SK-N-MC (cell line): Measurements from ENCODE around the gene MAT2A.

Experiments used
- EZH2 ChIP-seq: fragments of 200-600 bp; sonication (generic); IDR thresholded peaks from one replicate; pipeline ENCODE4 v1.6.1; 2017; ENCODE audit warnings: antibody characterized with exemption
- POLR2AphosphoS5 ChIP-seq: IDR thresholded peaks from 2 replicates; pipeline ENCODE4 v1.6.1; 2012; ENCODE audit warnings: mild to moderate bottlenecking, low read depth, low read length, borderline replicate concordance

DNA sequence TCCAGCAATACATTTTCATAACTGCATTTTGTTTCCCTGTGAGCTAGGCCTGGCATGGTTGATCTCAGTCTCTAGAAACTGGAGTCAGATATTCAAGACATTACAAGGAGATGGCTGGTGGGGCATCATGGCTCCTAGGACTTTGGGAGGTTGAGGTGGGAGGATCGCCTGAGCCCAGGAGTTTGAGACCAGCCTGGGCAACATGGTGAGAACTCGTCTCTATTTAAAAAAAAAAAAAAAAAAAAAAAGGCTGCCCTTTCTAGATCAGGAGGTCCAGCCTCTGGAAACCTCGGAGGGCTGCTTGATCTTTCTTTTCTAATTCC is 38.1 kb downstream of the MAT2A start:
- TF ChIP-seq EZH2, result no peak
- TF ChIP-seq POLR2AphosphoS5, result no peak
